SK-N-SH (cell line): ENCODE results near the gene FLRT1.

Source experiments
- CTCF ChIP-seq: fragments of 200-600 bp; sonication (generic); IDR thresholded peaks from 2 replicates; pipeline ENCODE4 v1.6.1; 2017; ENCODE audit warnings: antibody characterized with exemption, mild to moderate bottlenecking, moderate library complexity
- EZH2phosphoT487 ChIP-seq: fragments of 200-600 bp; sonication (generic); IDR thresholded peaks from 2 replicates; pipeline ENCODE4 v1.6.1; 2017; ENCODE audit warnings: low read depth, mixed run types, mild to moderate bottlenecking, antibody characterized with exemption, moderate library complexity, borderline replicate concordance
- GABPA ChIP-seq: IDR thresholded peaks from 2 replicates; pipeline ENCODE4 v1.4.0; 2012; ENCODE audit warnings: low read depth, mild to moderate bottlenecking
- MAX ChIP-seq: IDR thresholded peaks from 2 replicates; pipeline ENCODE4 v1.4.0; 2012; ENCODE audit warnings: low read depth
- TEAD4 ChIP-seq: IDR thresholded peaks from 2 replicates; pipeline ENCODE4 v1.4.0; 2012; ENCODE audit warnings: mild to moderate bottlenecking, borderline replicate concordance; ENCODE audit not compliant: insufficient read depth
- USF2 ChIP-seq: fragments of 150-350 bp; IDR thresholded peaks from 2 replicates; pipeline ENCODE4 v1.6.1; 2017; ENCODE audit warnings: antibody characterized with exemption, low read length, low read depth, borderline replicate concordance

GRCh38 chr11:64056861-64057260, 21.1 kb downstream of the FLRT1 start:
- TF ChIP-seq CTCF, result no peak
- TF ChIP-seq GABPA, result no peak
- TF ChIP-seq USF2, result no peak
- TF ChIP-seq EZH2phosphoT487, result no peak
- TF ChIP-seq MAX, result no peak
- TF ChIP-seq TEAD4, result no peak
